HG03520 (cell line): Measurements from ENCODE around the gene CLNK.

ENCODE experiments used
- ATAC-seq: cut with Tn5 transposase; IDR thresholded peaks from one replicate; pipeline ENCODE4 v1.9.1; 2021; ENCODE audit warnings: mild to moderate bottlenecking, moderate library complexity; ENCODE audit not compliant: unreplicated experiment

The CLNK gene

GRCh38 chr4:10526429-10527222 is 157.9 kb downstream of the CLNK start:
- no peak for ATAC-seq

- ATAC-seq: no peak
Observed at GRCh38 chr4:10524196-10524833, 160.3 kb downstream of the CLNK start.

GRCh38 chr4:10521424-10521823 is 163.1 kb downstream of the CLNK start:
- ATAC-seq: no peak

GRCh38 chr4:10509733-10510132 is 174.8 kb downstream of the CLNK start:
- no peak for ATAC-seq

GRCh38 chr4:10506077-10506476 is 178.5 kb downstream of the CLNK start:
- ATAC-seq: no peak

GRCh38 chr4:10504570-10505179 is 179.9 kb downstream of the CLNK start:
- ATAC-seq: no peak

- no peak for ATAC-seq
Observed at GRCh38 chr4:10502717-10503116, 181.9 kb downstream of the CLNK start.

- no peak for ATAC-seq
Observed at GRCh38 chr4:10500776-10501175, 183.8 kb downstream of the CLNK start.

- no peak for ATAC-seq
Observed at GRCh38 chr4:10496200-10496599, 188.4 kb downstream of the CLNK start.

- ATAC-seq: no peak
Observed at GRCh38 chr4:10495651-10496050, 188.9 kb downstream of the CLNK start.

GRCh38 chr4:10492464-10492863 is 192.1 kb downstream of the CLNK start:
- ATAC-seq: no peak

GRCh38 chr4:10491401-10491800 is 193.2 kb downstream of the CLNK start:
- ATAC-seq: no peak

- no peak for ATAC-seq
Observed at GRCh38 chr4:10490996-10491395, 193.6 kb downstream of the CLNK start.

- no peak for ATAC-seq
Observed at GRCh38 chr4:10482913-10483312, 201.7 kb downstream of the CLNK start.

GRCh38 chr4:10480616-10481015 is 204.0 kb downstream of the CLNK start:
- no peak for ATAC-seq

GRCh38 chr4:10478621-10479020 is 205.9 kb downstream of the CLNK start:
- ATAC-seq: no peak

- no peak for ATAC-seq
Observed at GRCh38 chr4:10470505-10470904, 214.1 kb downstream of the CLNK start.

- ATAC-seq: no peak
Observed at GRCh38 chr4:10466161-10466560, 218.4 kb downstream of the CLNK start.

GRCh38 chr4:10462876-10463275 is 221.7 kb downstream of the CLNK start:
- no peak for ATAC-seq

- ATAC-seq: no peak
Observed at GRCh38 chr4:10461850-10462400, 222.6 kb downstream of the CLNK start.

- ATAC-seq: peak; percentile 65
Observed at GRCh38 chr4:10461091-10461849, 223.3 kb downstream of the CLNK start.
